ENCODE data around the gene SPTLC3.

DNA sequence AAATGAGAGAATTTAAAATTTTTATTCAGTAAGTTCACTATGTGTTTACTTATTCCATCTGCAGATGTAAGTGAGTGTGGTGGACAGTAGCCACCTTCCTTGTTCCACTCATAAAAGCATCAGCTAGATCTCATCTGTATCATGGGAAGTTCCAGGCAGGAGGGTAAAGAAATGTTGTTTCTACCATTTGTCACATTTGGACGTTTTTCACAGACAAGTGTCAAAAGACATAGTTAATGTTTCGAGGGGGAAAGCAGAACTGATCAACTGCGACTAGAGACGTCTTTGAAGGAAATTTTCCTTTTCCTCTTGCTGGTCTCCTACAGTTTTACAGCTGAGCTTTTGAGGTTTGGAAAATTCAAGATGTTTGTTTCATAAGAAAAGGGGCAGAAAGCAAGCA, 156.4 kb downstream of the SPTLC3 start:
- TF ChIP-seq ZBTB33 (IDR thresholded peaks at IDR 0.05; ENCODE audit: borderline replicate concordance, low read depth) (no peak), PBX3 (IDR thresholded peaks at IDR 0.05) (no peak)
- TF ChIP-seq, protein P1, sequence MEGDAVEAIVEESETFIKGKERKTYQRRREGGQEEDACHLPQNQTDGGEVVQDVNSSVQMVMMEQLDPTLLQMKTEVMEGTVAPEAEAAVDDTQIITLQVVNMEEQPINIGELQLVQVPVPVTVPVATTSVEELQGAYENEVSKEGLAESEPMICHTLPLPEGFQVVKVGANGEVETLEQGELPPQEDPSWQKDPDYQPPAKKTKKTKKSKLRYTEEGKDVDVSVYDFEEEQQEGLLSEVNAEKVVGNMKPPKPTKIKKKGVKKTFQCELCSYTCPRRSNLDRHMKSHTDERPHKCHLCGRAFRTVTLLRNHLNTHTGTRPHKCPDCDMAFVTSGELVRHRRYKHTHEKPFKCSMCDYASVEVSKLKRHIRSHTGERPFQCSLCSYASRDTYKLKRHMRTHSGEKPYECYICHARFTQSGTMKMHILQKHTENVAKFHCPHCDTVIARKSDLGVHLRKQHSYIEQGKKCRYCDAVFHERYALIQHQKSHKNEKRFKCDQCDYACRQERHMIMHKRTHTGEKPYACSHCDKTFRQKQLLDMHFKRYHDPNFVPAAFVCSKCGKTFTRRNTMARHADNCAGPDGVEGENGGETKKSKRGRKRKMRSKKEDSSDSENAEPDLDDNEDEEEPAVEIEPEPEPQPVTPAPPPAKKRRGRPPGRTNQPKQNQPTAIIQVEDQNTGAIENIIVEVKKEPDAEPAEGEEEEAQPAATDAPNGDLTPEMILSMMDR (IDR thresholded peaks at IDR 0.05): no peak

All from SK-N-SH (cell line).